SKM-1 treated with dmso at 0.1 percent for 144 hours (cell line): ENCODE measurements around the gene NLRP2B.
"Not testable (repeated sequence)": the region's sequence is repeated elsewhere in the genome, so short reads cannot be mapped to it uniquely, and the experiment has no call there.

Source experiments
- DNase-seq: peaks from one replicate; lab custom pipeline; 2025; ENCODE audit not compliant: unreplicated experiment; lab: John Stamatoyannopoulos, UW

Gene NLRP2B

DNA sequence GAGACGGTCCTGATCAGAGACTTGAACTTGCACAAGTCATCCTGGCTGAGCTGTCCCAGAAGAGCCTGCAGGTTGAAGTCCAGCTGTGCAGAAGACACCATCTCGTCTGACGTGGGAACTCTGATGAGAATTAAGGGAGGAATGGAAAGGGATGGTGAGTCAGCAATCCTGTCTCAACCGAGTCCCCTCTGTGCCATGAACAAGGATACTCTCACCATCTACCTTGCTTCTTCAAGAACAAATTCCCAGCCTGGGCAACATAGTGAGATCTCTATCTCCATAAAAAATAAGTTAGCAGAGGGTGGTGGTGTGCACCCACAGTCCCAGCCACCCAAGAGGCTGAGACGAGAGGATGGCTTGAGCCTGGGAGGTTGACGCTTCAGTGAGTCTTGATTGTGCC, at the start of gene NLRP2B:
Gene NLRP2B (minus strand): TSS at position 101 of the 400 bp plus-strand sequence.
- DNase-seq, result no peak

DNA sequence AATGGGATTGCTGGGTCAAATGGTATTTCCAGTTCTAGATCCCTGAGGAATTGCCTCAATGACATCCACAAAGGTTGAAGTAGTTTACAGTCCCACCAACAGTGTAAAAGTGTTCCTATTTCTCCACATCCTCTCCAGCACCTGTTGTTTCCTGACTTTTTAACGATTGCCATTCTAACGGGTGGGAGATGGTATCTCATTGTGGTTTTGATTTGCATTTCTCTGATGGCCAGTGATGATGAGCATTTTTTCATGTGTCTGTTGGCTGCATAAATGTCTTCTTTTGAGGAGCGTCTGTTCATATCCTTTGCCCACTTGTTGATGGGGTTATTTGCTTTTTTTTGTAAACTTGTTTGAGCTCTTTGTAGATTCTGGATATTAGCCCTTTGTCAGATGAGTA, 45.9 kb upstream of the NLRP2B start:
- DNase-seq, result not testable (repeated sequence)

DNA sequence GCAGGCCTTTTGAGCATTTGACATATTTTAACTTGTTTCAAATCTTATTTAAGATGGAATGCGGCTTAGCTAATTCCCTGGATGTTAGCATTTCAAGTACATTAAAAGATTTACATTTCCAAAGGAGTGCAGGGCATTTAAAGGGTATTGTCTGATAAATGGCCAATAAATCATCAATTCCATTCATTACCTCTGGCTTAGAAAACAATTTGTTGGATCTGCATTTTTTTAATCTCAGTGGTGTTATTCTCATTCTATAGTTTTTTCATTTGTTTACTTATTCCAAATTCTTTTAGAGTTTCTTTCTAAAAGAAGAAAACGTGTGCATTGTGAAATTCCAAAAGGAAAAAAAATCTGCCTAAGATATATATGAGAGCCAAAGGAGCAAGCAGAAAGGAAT, 1.3 kb upstream of the NLRP2B start:
- no peak for DNase-seq

DNA sequence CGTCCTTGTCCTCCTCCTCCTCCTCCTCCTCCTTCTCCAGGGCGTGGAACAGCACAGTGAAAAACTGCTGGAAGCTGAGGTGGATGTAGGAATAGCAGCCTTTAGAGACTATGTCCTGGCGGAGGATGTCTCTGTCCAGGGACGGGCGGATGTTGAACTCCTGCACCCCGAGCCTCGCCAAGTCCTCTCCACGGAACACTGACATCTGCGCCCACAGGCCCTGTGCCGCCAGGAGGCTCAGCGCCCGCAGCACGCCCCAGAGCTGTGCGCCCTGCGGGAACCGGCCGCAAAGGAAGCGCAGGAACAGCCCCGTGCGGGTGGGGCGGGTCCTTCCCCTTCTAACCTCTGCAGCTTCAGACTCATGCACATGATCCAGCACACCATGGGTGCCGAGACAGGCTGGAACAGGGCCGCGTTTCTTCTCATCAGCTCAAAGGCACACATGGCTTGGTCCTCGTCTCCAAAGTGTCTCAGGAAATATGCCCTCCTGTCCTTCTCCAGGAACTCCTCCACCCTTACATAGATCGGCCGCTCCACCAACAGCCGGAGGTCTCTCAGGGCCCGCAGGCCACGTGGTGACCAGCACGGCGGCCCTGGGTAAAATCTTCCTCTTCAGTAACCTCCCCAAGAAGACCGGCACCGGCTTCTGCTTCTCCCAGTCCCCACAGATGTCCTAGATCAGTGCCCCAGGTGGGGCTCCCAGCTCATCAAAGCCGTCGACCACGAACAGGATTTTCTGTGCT, 1.2 kb downstream of the NLRP2B start:
- DNase-seq, result no peak

DNA sequence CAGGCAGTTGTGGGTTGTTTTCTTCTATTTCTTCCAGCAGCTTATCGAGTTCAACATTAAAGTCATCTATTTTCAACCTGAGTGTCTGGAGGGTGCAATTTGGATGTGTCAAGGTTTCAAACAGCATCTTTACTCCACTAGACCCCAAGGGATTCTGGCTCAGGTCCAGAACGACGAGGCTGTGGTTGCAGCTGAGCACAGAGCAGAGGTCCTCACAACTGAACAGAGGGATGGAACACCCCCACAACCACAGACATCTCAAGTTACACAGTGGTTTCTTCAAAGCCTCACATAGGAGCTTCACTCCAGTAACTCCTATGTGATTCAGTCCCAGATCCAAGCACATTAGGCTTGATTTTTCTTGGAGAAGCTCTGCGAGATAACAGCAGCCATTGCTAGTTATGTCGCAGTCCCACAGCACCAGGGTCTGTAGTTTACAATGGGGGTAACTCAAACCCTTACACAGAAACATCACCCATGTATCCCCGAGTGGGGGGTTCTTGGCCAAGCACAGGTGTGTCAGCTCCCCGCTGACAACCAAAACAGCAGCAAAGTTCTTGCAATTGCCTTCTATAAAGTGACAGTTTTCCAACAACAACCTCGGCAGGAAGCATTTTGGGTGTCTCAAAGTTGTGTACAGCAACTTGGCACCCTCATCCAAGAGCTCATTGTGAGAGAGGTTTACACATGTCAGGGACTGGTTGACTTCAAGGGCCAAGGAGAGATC, 2.8 kb downstream of the NLRP2B start:
- DNase-seq, result no peak

DNA sequence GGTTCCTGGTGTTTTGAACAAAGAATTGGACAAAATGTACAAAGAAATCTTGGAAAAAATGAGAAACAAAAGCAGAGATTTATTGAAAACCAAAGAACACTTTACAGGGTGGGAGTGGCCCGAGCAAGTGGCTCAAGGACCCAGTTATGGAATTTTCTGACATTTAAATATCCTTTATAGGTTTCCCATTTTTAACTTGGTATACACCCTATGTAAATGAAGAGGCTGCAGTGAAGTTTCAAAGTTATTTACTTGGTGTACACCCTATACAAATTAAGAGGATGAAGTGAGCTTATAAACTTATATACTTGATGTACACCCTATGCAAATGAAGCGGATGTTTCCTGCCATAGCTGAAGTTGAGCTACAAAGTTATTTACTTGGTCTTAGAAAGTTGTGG, 4.7 kb downstream of the NLRP2B start:
- DNase-seq, result no peak

DNA sequence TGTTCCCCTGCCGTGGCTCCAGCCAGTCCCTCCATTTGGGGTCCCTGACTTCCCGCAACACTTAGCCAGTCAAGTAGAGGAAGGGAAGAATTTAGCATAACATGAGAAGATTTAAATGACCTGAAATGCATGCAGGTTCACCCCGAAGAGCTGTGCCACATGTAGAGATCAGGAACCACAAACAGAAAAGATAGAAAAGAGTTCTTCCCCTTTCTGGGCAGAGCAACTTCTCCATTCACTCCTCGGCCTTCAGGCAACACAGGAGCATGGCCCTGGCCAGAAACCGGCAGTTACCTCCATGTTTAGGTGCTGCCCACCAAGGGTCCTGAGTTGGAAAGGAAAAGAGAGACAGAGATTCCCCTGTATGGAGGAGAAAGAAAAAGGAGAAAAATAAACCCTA, 5.2 kb downstream of the NLRP2B start:
- peak; percentile 34 for DNase-seq

DNA sequence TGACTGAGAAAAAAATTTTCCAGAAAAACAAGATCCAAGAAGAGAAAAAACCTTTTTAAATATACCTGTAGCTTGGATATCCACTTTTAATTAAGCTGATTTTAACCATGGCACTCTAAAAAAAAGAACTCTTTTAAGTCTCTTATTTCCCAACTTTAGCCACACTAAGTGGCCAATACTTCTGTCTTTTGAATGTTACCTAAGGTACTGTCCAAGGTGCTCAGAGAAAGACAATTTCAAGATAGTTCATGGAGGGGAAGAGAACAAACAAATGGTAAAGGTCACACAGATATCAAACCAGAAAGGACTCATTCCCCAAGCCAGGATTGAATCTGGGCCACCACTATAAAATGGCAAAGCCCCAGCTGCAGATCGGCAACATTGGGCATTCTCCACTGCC, 10.1 kb downstream of the NLRP2B start:
- no peak for DNase-seq

DNA sequence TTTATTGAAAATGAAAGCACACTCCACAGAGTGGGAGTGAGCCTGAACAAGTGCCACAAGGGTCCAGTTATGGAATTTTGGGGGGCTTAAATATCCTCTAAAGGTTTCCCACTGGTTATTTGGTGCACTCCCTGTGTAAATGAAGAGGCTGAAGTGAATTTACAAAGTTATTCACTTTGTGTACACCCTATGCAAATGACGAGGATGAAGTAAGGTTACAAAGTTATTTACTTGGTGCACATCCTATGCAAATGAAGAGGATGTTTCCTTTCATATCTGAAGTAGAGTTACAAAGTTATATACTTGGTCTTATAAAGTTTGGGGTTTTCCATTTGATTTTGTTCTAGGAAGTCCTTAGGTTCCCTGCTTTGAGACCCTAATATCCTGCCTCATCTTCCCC, 13.1 kb downstream of the NLRP2B start:
- no peak for DNase-seq

DNA sequence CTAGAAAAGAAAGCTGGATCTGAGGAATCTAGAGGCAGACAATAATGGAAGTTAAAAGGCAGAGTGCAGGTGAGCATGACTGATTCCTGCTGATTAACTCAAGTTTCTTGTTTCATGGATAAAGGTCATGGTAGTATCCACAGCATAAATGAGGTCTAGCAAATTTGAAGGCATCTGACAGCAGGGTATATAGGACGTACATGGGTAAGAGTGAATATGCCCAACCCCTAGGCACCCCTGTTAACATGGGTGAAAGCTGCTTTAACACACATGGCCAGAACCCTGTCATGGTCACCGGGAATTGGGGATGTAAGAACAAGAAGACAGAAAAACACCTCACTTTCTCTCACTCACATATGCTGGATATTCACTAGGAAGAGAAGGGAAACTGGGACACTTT, 25.0 kb downstream of the NLRP2B start:
- DNase-seq, result no peak

DNA sequence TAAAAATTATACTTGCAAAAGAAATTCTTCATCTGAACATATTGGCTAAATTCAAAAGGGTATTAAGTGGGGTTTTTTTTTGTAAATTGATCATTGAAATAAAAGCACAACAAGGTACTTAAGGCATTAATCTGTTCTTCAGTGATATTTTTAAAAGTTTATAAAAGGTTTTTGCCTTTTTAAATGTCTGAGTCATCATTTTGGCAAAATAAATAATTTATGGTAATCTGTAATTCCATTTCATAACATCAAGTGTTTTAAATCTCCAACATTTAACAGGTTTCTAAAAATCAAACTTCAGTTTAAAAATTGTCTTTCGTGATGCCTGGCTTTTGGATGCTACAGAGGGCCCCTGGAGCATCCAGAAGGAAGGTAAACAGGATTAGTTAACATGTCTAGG, 27.4 kb downstream of the NLRP2B start:
- DNase-seq, result no peak

DNA sequence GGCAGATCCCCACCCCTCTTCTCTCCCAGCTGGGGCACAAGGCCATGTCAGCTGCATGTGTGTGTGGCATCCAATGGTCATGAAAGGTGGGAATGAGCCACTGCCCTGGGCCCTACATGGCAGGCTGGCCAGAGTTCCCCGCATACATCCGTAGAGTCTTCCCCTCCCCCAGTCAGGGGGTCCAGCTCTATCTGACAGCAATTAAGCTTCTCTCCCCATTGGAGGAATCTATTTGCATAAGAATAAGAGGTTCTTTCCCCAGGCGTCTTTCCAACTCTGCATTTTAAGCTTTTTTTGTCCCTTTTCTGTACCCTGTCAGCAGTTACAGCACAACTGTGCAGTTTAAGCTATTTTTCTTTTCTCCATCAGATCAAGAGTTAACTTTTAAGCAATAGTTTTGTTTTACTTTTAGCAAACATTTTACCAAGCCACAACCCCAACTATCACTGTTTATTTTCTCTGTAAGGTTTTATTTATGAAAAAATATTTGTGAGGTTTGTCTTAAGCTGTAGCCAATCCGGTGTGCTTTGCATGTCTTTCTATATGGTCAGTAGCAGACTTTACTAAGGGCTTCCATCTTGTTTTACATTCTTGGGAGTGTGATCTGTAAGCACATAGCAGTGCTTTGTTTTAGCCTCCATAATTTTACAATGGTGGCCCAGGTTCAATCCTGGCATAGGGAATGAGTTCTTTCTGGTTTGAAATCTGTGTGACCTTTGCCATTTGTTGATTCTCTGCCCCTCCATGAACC, 28.7 kb downstream of the NLRP2B start:
- DNase-seq, result no peak

DNA sequence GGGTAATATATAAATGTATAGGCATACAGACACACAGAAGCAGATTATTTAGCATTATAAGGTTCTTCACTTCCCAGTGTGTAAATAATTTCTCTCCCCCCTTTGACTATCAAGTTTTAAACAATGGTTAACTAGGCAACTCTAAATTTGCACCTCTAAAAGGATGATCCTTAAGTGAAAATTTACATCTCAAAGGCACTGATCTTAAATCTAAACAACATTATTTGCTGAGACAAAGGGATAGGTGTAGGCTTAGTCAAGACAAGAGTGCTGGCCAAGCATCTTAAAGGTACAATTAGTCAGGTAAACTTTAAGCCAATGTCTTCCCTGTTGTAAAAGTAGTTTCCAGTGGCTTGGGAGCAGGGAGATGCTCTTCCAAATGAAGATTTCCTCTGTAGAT, 33.0 kb downstream of the NLRP2B start:
- DNase-seq, result no peak

DNA sequence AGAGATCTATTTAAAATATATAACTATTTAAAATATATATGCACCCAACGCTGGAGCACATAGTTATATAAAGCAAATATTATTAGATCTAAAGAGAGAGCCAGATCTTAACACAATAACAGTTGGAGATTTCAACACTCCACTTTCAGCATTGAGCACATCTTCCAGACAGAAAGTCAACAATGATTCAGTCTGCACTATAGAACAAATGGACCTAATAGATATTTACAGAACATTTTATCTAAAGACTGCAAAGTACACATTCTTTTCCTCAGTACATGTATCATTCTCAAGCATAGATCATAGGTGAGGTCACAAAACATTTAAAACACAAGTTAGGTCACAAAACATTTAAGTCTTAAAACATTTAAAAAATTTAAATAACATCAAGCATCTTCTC, 36.4 kb downstream of the NLRP2B start:
- no peak for DNase-seq

DNA sequence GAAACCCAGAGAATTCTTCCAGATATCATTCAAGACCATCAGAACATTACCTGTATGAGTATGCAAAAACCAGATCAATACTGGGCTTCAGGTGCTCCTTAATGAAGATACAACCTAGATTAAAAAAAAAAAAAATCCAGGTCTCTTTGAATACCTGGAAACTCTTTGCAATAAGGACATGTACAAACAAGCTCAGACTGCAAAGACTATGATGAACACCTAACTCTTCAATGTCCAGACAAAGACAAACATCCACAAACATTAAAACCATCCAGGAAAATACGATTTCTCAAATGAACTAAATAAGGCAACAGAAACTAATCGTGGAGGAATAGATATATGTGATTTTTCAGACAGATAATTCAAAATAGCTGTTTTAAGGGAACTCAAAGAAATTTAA, 38.7 kb downstream of the NLRP2B start:
- DNase-seq, result no peak

DNA sequence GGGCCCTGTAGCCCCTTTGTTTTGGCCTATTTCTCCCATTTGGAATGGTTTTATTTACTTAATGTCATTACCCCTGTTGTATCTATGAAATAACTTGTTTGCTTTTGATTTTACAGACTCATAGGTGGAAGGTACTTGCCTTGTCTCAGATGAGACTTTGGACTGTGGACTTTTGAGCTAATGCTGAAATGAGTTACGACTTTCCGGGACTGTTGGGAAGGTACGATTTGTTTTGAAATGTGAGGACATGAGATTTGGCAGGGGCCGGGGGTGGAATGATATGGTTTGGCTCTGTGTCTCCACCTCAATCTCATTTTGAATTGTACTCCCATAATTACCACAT, 39.4 kb downstream of the NLRP2B start:
- DNase-seq, result no peak

DNA sequence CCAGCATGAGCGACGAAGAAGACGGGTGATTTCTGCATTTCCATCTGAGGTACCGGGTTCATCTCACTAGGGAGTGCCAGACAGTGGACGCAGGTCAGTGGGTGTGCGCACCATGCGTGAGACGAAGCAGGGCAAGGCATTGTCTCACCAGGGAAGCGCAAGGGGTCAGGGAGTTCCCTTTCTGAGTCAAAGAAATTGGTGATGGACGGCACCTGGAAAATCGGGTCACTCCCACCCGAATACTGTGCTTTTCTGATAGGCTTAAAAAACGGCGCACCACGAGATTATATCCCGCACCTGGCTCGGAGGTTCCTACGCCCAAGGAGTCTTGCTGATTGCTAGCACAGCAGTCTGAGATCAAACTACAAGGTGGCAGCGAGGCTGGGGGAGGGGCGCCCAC, 50.6 kb downstream of the NLRP2B start:
- DNase-seq, result not testable (repeated sequence)
